ENCODE measurements around the gene ACER3.

GRCh38 chr11:76841923-76842452, 18.7 kb upstream of the ACER3 start:
- TF ChIP-seq CTCF (IDR thresholded peaks at IDR 0.05): no peak
- no peak for TF ChIP-seq POLR2A (IDR thresholded peaks at IDR 0.05)
- TF ChIP-seq POLR2AphosphoS5 (IDR thresholded peaks at IDR 0.05): no peak

All from upper lobe of left lung (tissue), 4 donors.